CD4-positive, alpha-beta T cell (primary cell): ENCODE measurements around the gene IL1RAPL2. TPM values are rescaled to one million over a fixed set of nuclear protein-coding genes. Genes with fewer than 3 reads are reported as not detected.

Experiments used
- ATAC-seq: fragments of 200-7000 bp; cut with Tn5 transposase; one replicate; pipeline ENCODE4 v1.10.0; 2022; ENCODE audit warnings: mild to moderate bottlenecking; ENCODE audit not compliant: poor library complexity
- CTCF ChIA-PET: fragments of 350-600 bp; sonication (Branson Sonifier 250); formaldehyde crosslinking; loops from one replicate; lab custom pipeline; 2021; ENCODE audit warnings: antibody characterized with exemption, inconsistent platforms; lab: Charles Lee
- POLR2A ChIA-PET: fragments of 350-600 bp; sonication (Branson Sonifier 250); formaldehyde crosslinking; loops from one replicate; lab custom pipeline; 2021; ENCODE audit warnings: antibody characterized with exemption, inconsistent platforms; lab: Charles Lee
- DNase-seq, 14 experiments: peaks; one replicate each; pipeline ENCODE4 v3.0.0-alpha.2; 2013 to 2020; ENCODE audit warnings: mixed read lengths in 2 of 14
- H3K27ac ChIP-seq, 2 donors: one replicate each; pipeline versions ENCODE4 v1.5.1 to v1.7.0; 2013; ENCODE audit warnings: low read length in 2 of 2, low read depth in 1 of 2, mild to moderate bottlenecking in 1 of 2
- H3K27me3 ChIP-seq, 2 experiments: 1 replicate in 1 of 2; 2 replicates in 1 of 2; pipeline versions ENCODE4 v1.6.1 to v1.7.0; 2013; ENCODE audit warnings: low read length in 2 of 2, control low read depth in 1 of 2, mild to moderate bottlenecking in 1 of 2, moderate library complexity in 1 of 2; ENCODE audit not compliant: insufficient read depth in 2 of 2, control insufficient read depth in 1 of 2
- H3K36me3 ChIP-seq: one replicate; pipeline ENCODE4 v1.6.1; 2013; ENCODE audit warnings: low read length, control low read depth; ENCODE audit not compliant: insufficient read depth
- H3K4me1 ChIP-seq: one replicate; pipeline ENCODE4 v1.6.1; 2013; ENCODE audit warnings: low read length, control low read depth; ENCODE audit not compliant: insufficient read depth
- H3K4me3 ChIP-seq: one replicate; pipeline ENCODE4 v1.5.1; 2013; ENCODE audit warnings: mild to moderate bottlenecking, low read length, moderate library complexity
- H3K9me3 ChIP-seq, 2 experiments: 1 replicate in 1 of 2; 2 replicates in 1 of 2; pipeline versions ENCODE4 v1.6.1 to v1.7.0; 2013; ENCODE audit warnings: low read length in 2 of 2, mild to moderate bottlenecking in 2 of 2, control low read depth in 1 of 2, moderate library complexity in 1 of 2; ENCODE audit not compliant: control insufficient read depth in 1 of 2, insufficient read depth in 1 of 2
- H3K27ac Mint-ChIP-seq: one replicate; pipeline ENCODE4 v1.8.0; 2020; ENCODE audit warnings: mixed read lengths
- H3K27me3 Mint-ChIP-seq: one replicate; pipeline ENCODE4 v1.8.0; 2021; ENCODE audit warnings: mixed read lengths
- H3K36me3 Mint-ChIP-seq: one replicate; pipeline ENCODE4 v1.8.0; 2021; ENCODE audit warnings: low read depth, mixed read lengths
- H3K4me1 Mint-ChIP-seq: one replicate; pipeline ENCODE4 v1.8.0; 2021; ENCODE audit warnings: low read depth, mixed read lengths
- H3K4me3 Mint-ChIP-seq: one replicate; pipeline ENCODE4 v1.8.0; 2020; ENCODE audit warnings: mild to moderate bottlenecking, mixed read lengths
- H3K9me3 Mint-ChIP-seq: one replicate; pipeline ENCODE4 v1.8.0; 2020; ENCODE audit warnings: mixed read lengths
- intact Hi-C, 2 experiments: fragments of 100-400 bp; cut with DNase I in 1 of 2; cut with micrococcal nuclease in 1 of 2; formaldehyde crosslinking; loops; one replicate each; pipeline versions ENCODE4 v1.15.1 to v1.9.0; 2023 to 2025; cut with DNase I, micrococcal nuclease
- total RNA-seq, 174 experiments: library from RNA in 2 of 174; stranded (reverse) in 2 of 174; gene quantifications; one replicate each; pipeline ENCODE4 v1.2.3 and lab custom pipeline; 2021 to 2026
- TF ChIP-seq, protein P1 (sequence below): fragments of 200-600 bp; IDR thresholded peaks from one replicate; pipeline ENCODE4 v1.8.0; 2022; ENCODE audit warnings: antibody characterized with exemption, mild to moderate bottlenecking

IL1RAPL2 gene
- total RNA-seq, 2 experiments from 2014 or later: not detected

DNA sequence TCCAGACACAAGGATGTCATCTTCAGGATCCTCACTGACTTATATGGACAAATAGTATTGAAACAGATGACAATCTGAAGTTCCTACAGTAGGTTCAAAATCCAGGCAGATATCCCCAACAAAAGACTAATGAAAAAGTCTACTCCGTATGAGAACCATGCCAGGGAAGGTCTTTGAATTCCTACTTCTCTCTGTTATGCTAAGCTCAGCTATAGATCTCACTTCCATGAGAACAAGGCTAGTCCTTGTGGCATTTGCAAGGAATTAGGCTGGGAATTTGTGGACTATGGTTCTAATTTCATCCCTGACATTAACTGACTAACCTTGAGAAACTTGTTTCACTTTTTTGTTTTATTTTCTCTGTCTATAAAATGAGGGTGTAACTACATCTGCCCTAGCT lies 229.8 kb downstream of the IL1RAPL2 start:
- ATAC-seq (no peak), DNase-seq (no peak)
- no peak overlapping the region for H3K4me3 Mint-ChIP-seq
- intact Hi-C loops: no loop called here
- H3K36me3 Mint-ChIP-seq: no peaks in the 10 kb centered on the region
- H3K27ac ChIP-seq: no peak overlapping the region
- H3K4me1 Mint-ChIP-seq: no peaks in the 10 kb centered on the region
- CTCF ChIA-PET: no interaction called here
- H3K9me3 ChIP-seq: no peaks in the 10 kb centered on the region
- no peaks in the 10 kb centered on the region for H3K27me3 ChIP-seq
- POLR2A ChIA-PET: no interaction called here
- H3K9me3 Mint-ChIP-seq: no peaks in the 10 kb centered on the region
- H3K4me3 ChIP-seq: no peak overlapping the region
- no peak overlapping the region for H3K27ac Mint-ChIP-seq
- no peaks in the 10 kb centered on the region for H3K36me3 ChIP-seq
- H3K27me3 Mint-ChIP-seq: no peaks in the 10 kb centered on the region
- TF ChIP-seq, protein P1, sequence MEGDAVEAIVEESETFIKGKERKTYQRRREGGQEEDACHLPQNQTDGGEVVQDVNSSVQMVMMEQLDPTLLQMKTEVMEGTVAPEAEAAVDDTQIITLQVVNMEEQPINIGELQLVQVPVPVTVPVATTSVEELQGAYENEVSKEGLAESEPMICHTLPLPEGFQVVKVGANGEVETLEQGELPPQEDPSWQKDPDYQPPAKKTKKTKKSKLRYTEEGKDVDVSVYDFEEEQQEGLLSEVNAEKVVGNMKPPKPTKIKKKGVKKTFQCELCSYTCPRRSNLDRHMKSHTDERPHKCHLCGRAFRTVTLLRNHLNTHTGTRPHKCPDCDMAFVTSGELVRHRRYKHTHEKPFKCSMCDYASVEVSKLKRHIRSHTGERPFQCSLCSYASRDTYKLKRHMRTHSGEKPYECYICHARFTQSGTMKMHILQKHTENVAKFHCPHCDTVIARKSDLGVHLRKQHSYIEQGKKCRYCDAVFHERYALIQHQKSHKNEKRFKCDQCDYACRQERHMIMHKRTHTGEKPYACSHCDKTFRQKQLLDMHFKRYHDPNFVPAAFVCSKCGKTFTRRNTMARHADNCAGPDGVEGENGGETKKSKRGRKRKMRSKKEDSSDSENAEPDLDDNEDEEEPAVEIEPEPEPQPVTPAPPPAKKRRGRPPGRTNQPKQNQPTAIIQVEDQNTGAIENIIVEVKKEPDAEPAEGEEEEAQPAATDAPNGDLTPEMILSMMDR: no peak
- H3K4me1 ChIP-seq: no peaks in the 10 kb centered on the region

DNA sequence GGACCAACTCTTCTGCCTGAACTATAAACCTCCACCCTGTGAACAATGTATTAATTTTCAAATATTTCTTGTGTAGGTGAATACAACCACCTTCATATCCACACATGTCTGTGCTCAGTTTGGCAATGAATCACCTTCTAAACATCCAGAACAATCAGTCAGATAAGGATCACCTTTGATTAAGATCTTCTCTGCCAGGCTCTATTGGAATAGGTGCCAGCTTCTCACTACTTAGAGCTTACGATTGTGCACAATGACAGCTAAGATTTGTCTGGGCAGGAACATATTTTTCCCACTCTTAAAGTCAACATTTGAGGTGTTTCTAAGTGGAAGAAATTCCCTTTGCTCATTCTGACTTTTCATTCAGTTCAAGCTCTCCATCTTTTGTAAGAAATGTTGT lies 237.2 kb downstream of the IL1RAPL2 start:
- Mint-ChIP-seq H3K27me3 (no peaks in the 10 kb centered on the region), H3K27ac (no peak overlapping the region), H3K4me3 (no peak overlapping the region), H3K9me3 (no peaks in the 10 kb centered on the region), H3K4me1 (no peaks in the 10 kb centered on the region), H3K36me3 (no peaks in the 10 kb centered on the region)
- H3K9me3 ChIP-seq: no peaks in the 10 kb centered on the region
- no peak for DNase-seq
- TF ChIP-seq, protein P1: no peak
- ChIA-PET POLR2A (no interaction called here), CTCF (no interaction called here)
- no peaks in the 10 kb centered on the region for H3K36me3 ChIP-seq
- intact Hi-C loops: no loop called here
- H3K4me1 ChIP-seq: no peaks in the 10 kb centered on the region
- no peaks in the 10 kb centered on the region for H3K27me3 ChIP-seq
- no peak for ATAC-seq
- no peak overlapping the region for H3K4me3 ChIP-seq
- H3K27ac ChIP-seq: no peak overlapping the region

DNA sequence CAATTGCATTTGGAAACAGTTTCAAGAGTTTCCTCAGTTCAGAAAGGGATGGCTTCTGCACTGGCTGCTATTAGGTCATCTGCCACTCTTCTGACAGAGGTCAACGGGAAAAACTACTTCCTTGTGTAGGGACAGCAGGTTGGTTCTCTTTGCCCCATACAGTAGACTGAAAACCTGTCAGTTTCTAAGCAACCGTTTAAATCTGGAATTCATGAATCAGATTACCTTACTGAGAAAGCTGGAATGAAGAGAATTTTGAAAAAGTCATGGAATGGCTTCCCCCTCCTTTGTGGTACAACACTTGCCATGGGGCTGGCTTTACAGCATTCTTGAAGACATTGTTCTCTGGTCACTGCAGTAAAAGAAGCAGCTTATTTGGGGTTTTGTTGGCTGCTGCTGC lies 240.3 kb downstream of the IL1RAPL2 start:
- Mint-ChIP-seq H3K4me1 (no peaks in the 10 kb centered on the region), H3K4me3 (no peak overlapping the region), H3K36me3 (no peaks in the 10 kb centered on the region), H3K9me3 (no peaks in the 10 kb centered on the region), H3K27me3 (no peaks in the 10 kb centered on the region), H3K27ac (no peak overlapping the region)
- no peak for DNase-seq
- H3K4me3 ChIP-seq: no peak overlapping the region
- ChIA-PET CTCF (no interaction called here), POLR2A (no interaction called here)
- no peak overlapping the region for H3K27ac ChIP-seq
- ATAC-seq: no peak
- no peaks in the 10 kb centered on the region for H3K27me3 ChIP-seq
- no peaks in the 10 kb centered on the region for H3K36me3 ChIP-seq
- no peaks in the 10 kb centered on the region for H3K4me1 ChIP-seq
- TF ChIP-seq, protein P1: no peak
- no peaks in the 10 kb centered on the region for H3K9me3 ChIP-seq
- intact Hi-C loops: no loop called here
